AG04450 (cell line): Measurements from ENCODE around the gene OR6S1. TPM values are rescaled to one million over a fixed set of nuclear protein-coding genes. Genes with fewer than 3 reads are reported as not detected.

Experiments
- CTCF ChIA-PET: fragments of 300-600, 350-600 bp; formaldehyde crosslinking; extraction: SDS; loops from one replicate; lab custom pipeline; 2022; ENCODE audit warnings: antibody characterized with exemption, inconsistent platforms; lab: Charles Lee
- POLR2A ChIA-PET: fragments of 350-600 bp; formaldehyde crosslinking; extraction: SDS; loops from one replicate; lab custom pipeline; 2021; ENCODE audit warnings: antibody characterized with exemption, inconsistent platforms; lab: Yijun Ruan, JAX
- DNase-seq: peaks from one replicate; pipeline ENCODE4 v3.0.0-alpha.2; 2011; ENCODE audit warnings: low read depth, low spot score
- H3K27ac ChIP-seq: one replicate; pipeline ENCODE4 v1.5.1; 2012; ENCODE audit warnings: low read depth, low read length, control low read depth
- H3K27me3 ChIP-seq: one replicate; pipeline ENCODE4 v1.6.0; 2012; ENCODE audit warnings: low read length; ENCODE audit not compliant: control insufficient read depth, insufficient read depth
- H3K4me3 ChIP-seq: 2 replicates; pipeline ENCODE4 v1.5.1; 2011; ENCODE audit warnings: mild to moderate bottlenecking, low read depth, low read length, control low read depth
- H3K9me3 ChIP-seq: 2 replicates; pipeline ENCODE4 v1.5.1; 2012; ENCODE audit warnings: low read length; ENCODE audit not compliant: control insufficient read depth, insufficient read depth
- polyA plus RNA-seq: library from polyadenylated mRNA; depleted of rRNA; stranded (reverse); fragments of >200 nt; gene quantifications from 2 replicates; pipeline ENCODE4 v1.2.3, GENCODE V29; 2011
- TF ChIP-seq, protein P1 (sequence below): IDR thresholded peaks from 2 replicates; pipeline ENCODE4 v1.5.1; 2011; ENCODE audit warnings: low read depth, low read length, control low read depth, inconsistent platforms

Gene OR6S1
- polyA plus RNA-seq, 1 experiment, result not detected

DNA sequence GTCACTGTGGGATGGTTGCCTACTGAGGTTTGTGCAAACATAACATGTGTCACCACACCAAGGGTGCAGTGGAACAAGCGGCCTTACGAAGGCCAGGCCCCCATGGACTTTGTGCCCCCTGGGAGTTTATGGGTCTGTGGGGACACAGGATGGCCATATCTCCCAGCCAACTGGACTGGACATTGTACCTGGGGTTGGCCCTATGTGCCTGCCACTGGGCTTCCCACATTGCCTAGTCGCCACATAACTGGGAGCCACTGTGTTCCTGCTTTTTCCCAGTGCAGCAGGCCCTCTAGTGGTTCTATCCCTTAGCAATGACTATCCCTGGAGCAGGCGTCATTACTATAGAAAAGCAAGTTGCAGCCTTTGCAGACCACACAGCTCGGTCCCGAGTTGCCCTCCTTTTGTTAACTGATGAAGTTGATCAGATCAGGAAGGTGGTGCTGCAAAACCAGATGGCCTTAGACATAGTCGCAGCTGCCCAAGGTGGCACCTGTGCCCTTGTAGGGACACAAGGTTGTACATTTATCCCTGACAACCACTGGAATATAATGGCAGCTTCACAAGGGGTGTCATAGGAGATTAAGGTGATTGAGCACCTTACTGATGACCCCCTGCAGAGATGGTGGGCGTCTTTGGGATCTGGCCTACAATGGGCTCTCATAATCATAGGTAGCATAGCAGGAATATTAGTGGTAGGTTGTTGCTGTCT, 35.1 kb downstream of the OR6S1 start:
- no peak for DNase-seq

DNA sequence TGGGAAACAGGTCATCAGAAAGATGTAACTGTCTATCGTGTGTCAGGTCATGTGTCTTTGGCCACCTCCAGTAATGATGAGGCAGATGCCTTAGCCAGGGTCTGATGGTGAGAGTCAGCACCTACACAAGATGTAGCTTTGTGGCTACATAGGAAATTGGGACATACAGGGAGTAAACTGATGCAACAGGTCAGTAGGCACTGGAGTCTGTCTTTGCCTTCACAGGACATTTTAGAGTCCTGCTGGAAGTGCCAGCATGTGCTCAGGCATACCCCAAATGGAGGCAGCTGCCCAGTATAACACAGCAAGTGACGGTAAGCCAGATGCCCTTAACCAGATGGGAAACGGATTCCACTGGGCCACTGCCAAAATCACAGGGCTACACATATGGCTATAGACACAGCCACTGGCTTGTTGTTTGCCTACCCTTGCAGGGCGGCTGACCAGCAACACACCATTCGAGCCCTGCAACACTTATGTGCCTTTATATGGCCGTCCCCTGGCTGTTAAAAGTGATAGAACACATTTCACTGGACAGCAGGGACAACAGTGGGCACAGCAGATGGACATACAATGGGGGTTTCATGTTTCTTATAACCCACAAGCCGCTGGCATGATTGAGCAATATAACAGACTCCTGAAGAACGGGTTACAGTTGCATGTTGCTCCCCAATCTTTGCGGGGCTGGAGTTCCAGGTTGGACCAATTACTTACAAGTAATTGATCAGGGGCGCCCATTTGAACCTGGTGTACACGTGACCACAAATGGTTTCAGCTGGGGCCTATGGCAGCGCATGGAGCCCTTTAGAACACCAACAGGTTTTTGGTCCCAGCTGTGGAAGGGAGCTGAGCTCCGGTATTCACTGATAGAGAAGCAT, 37.4 kb downstream of the OR6S1 start:
- POLR2A ChIA-PET, result no interaction called here
- H3K27me3 ChIP-seq, result peaks cover 2% of the 10 kb centered on the region
- CTCF ChIA-PET, result interaction anchor here (7.9 kb wide), 1 partner anchor 277 kb away, joined by 71 read pairs; no protein-coding TSS in a partner anchor
- no peak for DNase-seq
- H3K27ac ChIP-seq, result no peak overlapping the region
- TF ChIP-seq, protein P1, sequence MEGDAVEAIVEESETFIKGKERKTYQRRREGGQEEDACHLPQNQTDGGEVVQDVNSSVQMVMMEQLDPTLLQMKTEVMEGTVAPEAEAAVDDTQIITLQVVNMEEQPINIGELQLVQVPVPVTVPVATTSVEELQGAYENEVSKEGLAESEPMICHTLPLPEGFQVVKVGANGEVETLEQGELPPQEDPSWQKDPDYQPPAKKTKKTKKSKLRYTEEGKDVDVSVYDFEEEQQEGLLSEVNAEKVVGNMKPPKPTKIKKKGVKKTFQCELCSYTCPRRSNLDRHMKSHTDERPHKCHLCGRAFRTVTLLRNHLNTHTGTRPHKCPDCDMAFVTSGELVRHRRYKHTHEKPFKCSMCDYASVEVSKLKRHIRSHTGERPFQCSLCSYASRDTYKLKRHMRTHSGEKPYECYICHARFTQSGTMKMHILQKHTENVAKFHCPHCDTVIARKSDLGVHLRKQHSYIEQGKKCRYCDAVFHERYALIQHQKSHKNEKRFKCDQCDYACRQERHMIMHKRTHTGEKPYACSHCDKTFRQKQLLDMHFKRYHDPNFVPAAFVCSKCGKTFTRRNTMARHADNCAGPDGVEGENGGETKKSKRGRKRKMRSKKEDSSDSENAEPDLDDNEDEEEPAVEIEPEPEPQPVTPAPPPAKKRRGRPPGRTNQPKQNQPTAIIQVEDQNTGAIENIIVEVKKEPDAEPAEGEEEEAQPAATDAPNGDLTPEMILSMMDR, result no peak
- H3K9me3 ChIP-seq, result no peaks in the 10 kb centered on the region
- H3K4me3 ChIP-seq, result no peak overlapping the region

More for the DNA sequence above, 35.1 kb downstream of the OR6S1 start:
- no peak overlapping the region for H3K27ac ChIP-seq
- H3K27me3 ChIP-seq, result no peaks in the 10 kb centered on the region
- no peaks in the 10 kb centered on the region for H3K9me3 ChIP-seq
- H3K4me3 ChIP-seq, result no peak overlapping the region
- CTCF ChIA-PET, result interaction anchor here (0.6 to 7.9 kb wide), 7 partner anchors 74 to 280 kb away, joined by 3 to 71 read pairs (median 3); partner anchors contain the start of genes APEX1, OSGEP, PARP2 and TEP1
- TF ChIP-seq, protein P1, result peak; percentile 62
- POLR2A ChIA-PET, result no interaction called here

DNA sequence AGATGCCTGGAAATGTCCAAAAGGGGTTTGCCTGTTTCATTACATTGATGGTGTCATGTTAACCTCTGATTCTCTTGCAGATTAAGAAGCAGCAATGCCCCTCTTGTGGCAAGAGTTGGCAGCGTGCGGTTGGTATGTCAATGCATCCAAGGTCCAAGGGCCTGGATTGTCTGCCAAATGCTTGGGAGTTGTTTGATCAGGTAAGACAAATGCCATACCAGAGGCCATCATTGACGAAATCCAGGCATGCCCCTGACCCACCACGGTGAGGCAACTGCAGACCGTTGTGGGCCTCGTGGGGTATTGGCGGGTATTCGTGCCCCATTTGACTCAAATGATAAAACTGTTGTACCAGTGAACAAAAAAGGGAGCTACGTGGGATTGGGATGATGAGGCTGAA, 38.9 kb downstream of the OR6S1 start:
- Histone ChIP-seq H3K4me3 (no peak overlapping the region), H3K9me3 (no peaks in the 10 kb centered on the region), H3K27me3 (peaks cover 2% of the 10 kb centered on the region), H3K27ac (no peak overlapping the region)
- ChIA-PET CTCF (no interaction called here), POLR2A (no interaction called here)
- TF ChIP-seq, protein P1, result no peak
- no peak for DNase-seq

DNA sequence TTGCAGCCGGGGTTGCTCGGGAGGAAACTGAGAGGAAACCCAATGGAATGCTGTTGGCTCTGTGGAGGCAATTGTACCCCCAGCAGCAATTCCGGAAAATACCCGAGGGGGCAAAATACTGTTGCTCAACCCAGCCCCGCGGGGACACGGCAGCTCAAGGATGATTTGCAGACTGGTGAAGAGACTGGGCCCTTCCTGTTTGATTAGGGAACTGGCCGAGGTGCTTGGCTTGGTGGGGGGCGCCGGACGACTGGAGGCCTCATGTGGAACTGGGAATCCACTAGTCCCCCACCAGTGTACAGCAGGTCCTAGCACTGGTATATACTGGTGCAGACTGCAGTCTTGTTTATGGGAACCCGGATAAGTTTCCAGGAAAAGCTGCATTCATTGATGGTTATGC, 40.0 kb downstream of the OR6S1 start:
- TF ChIP-seq, protein P1, result no peak
- DNase-seq, result no peak
- no peak overlapping the region for H3K4me3 ChIP-seq
- POLR2A ChIA-PET, result no interaction called here
- no peak overlapping the region for H3K27ac ChIP-seq
- H3K27me3 ChIP-seq, result peaks cover 2% of the 10 kb centered on the region
- no peaks in the 10 kb centered on the region for H3K9me3 ChIP-seq
- CTCF ChIA-PET, result no interaction called here
